HPDE6-E6E7 (cell line): ENCODE results near the gene KIF9.
"Not testable (repeated sequence)": the region's sequence is repeated elsewhere in the genome, so short reads cannot be mapped to it uniquely, and the experiment has no call there.

ENCODE experiments used
- DNase-seq: peaks from one replicate; pipeline ENCODE4 v3.0.0; 2011; ENCODE audit warnings: missing footprints; ENCODE audit errors: extremely low spot score

The KIF9 gene

GRCh38 chr3:47293822-47294221, 11.2 kb upstream of the KIF9 start:
- no peak for DNase-seq

DNA sequence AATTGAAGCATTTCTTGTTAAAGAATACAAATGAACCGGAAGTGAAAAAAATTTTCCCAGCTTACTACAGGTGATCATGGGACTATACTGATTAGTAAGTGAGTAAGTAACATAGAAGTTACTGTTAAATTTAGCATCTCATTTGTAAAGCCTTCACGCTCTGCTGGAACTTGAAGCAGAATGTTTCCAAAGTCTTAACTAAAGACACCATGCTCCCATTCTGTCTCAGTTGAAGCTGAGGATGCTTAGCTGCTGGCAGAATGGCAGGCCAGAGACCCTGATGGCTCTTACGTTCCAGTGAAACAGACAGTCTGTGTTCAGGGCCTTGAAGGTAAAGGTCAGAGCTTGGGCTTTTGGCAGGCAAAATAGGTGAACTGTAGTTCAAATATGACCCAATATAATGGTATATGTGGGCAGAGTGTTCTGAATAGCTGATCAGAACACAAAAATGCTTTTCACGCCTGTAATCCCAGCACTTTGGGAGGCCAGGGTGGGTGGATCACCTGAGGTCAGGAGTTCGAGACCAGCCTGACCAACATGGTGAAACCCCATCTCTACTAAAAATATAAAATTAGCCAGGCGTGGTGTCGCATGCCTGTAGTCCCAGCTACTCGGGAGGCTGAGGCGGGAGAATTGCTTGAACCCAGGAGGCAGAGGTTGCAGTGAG, 9.3 kb upstream of the KIF9 start:
- not testable (repeated sequence) for DNase-seq

- DNase-seq: no peak
Measured at GRCh38 chr3:47291158-47291753, 8.7 kb upstream of the KIF9 start.

DNA sequence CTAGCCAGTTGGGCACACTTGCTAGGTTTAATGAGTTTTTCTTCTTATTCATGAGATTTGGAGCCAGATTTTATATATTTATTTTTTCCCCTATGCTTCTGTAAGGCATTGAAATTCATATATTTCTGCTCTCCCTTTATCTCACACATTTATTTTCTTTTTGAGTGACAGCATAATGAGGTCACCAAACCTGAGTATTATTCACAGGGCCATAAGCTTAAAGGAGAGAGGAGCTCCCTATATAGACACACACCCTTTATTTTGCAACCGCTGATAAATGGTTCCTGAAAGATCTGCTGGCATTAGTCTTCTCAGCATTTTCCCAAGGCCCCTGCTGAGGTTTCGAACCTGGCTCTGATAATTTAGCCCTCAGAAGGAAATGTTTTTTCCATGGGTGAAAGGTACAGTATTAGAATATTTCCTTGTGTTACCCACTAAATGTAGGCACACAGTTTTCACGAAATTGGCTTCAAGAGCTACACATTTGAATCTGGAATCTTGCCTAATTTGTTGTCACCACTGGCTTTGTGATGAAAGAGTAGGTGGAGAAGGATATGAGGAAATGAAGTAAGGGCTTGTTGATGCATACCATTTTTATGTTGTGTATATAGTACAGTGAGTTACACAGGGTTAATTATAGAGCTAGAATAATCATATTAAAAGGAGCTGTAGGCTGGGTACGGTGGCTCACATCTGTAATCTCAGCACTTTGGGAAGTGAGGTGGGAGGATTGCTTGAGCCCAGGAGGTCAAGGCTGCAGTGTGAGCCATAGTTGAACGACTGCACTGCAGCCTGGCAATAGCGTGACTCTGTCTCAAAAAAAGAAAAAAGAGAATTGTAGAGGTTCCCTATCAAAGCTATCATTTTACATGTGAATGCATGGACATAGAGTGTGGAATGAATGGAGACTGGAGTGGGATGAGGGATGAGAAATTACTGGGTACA, 6.6 kb upstream of the KIF9 start:
- DNase-seq: no peak

DNA sequence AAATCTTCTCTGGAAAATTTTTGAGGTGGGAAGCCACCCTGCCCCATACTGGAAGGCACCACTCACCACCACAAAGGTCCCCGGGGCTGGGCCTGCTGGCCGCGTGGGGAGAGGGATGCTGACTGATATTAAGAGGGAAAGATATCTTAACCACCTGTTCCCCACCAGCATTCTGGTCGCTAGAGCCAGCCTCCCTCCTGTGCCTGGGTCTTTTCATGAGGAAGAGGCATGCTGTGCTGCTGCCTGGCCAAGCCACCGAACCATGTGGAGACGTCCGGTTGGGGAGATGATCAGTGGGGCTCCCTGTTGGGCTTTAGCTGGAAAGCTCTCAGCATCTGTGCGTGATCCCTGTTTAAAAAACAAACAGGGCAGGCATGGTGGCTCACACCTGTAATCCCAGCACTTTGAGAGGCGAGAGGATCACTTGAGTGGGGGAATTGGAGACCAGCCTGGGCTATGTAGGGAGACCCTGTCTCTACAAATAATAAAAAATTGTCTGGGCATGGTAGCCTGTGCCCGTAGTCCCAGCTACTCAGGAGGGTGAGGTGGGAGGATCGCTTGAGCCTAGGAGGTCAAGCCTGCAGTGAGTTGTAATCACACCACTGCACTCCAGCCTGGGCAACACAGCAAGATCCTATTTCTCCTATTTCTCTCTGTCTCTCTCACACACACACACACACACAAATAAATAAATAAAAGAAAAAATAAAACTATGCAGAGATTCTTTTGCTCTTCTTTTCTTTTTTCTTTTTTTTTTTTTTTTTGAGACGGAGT, 1.2 kb upstream of the KIF9 start:
- DNase-seq: no peak

GRCh38 chr3:47283193-47283537, 566 bp upstream of the KIF9 start:
- no peak for DNase-seq

- no peak for DNase-seq
Measured at GRCh38 chr3:47280519-47280918, 2.1 kb downstream of the KIF9 start.

GRCh38 chr3:47276558-47276957, 6.0 kb downstream of the KIF9 start:
- no peak for DNase-seq

- no peak for DNase-seq
Measured at GRCh38 chr3:47274652-47275051, 7.9 kb downstream of the KIF9 start.

GRCh38 chr3:47273564-47273963, 9.0 kb downstream of the KIF9 start:
- DNase-seq: no peak

- no peak for DNase-seq
Measured at GRCh38 chr3:47270526-47270925, 12.1 kb downstream of the KIF9 start.

DNA sequence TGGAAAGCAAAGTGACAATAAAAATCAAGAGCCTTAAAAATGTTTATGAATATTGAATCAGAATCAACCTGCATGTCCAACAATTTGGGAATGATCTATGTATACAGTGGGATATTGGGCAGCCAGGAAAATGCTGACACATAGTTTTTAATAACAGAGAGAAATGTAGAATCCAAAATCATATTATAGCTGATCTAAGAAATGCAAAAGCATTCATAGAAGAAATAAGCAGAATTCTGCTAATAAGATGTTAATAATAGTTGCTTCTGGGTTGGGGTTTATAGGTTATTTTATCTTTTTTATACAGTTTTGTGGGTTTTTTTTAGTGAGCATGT, 15.1 kb downstream of the KIF9 start:
- no peak for DNase-seq

- DNase-seq: no peak
Measured at GRCh38 chr3:47266709-47267489, 15.7 kb downstream of the KIF9 start.

DNA sequence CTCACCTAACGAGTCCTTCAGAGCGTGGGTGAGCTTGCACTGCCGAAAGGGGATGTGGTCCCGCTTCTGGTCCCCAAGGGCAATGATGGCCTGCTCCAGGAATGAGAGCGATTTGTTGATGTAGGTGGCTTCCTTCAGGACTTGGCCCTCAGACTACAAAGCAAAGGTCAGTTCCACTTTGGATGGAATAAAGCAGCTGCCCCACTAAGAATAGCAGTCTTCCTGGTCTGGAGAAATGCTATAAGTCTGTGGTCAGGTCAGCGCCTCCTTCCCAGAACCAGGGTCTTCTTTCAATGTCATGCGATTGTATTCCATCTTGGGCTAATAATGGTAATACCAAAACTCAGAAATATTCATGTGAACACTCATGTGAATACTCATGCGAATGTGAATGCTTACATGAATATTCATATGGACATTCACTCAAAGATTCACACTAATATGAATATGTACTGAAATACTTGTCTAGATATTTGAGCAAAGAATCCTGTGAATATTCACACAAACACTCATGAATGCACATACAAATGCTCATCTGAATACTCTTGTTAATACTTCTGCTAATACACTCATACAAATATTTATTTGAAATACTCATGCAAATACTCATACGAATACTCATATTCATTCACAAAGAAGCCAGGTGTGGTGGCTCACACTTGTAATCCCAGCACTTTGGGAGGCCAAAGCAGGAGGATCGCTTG, 16.7 kb downstream of the KIF9 start:
- no peak for DNase-seq

DNA sequence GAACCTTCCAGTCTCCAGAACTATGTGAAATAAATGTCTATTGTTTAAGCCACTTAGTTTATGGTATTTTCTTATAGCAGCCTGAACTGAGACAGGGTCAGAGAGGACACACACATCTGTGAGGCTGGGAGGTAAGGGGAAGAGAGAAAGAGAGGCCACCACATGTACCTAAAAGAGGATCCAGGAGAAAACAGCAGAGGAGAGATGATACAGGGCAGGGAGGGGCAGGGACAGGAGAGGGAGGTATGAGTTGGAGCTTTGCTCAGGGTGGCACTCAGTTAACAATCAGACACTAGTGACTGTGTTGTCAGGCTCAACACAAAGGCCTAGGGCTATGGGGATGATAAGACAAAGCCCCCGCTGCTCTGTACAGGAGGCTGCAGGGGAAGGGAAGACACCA, 17.6 kb downstream of the KIF9 start:
- no peak for DNase-seq

- DNase-seq: no peak
Measured at GRCh38 chr3:47261301-47261700, 21.3 kb downstream of the KIF9 start.

DNA sequence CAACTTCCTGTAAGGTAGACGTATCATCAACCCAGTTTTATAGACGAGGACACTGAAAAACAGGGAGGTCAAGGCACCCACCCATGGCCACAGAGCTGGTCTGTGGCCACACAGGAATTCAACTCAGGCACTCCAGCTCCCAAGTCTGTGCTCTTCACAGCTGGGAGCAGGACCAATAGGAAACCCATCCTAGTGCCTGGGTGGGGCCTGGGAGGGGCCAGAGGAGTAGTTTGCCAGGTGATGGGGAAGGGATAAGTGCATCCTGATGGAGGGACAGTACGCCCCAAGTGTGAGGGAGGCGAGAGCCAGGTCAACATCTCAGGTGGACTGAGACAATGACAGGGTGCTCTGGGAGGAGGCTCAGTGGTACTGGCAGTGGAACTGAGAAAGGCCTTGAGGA, 22.0 kb downstream of the KIF9 start:
- no peak for DNase-seq

DNA sequence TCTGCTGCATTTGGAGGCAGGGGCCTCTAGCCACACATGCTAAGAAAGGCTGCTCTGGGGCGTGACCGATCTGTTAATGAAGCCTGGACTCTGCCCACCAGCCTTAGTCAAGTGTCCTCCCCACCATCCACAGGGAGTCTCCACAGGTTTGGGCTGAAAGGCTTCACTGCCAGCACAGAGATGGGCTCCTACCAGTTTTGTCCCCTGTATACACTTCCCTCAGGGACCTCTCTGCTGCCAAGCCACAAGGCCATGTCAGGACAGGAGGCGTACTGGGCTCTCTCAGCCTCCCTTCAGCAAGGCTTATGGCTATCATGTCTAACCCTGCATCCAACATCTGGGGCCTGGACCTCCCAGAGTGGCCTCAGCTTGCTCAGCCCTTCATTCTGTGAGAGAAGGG, 23.5 kb downstream of the KIF9 start:
- no peak for DNase-seq

GRCh38 chr3:47256331-47256730, 26.3 kb downstream of the KIF9 start:
- DNase-seq: not testable (repeated sequence)

DNA sequence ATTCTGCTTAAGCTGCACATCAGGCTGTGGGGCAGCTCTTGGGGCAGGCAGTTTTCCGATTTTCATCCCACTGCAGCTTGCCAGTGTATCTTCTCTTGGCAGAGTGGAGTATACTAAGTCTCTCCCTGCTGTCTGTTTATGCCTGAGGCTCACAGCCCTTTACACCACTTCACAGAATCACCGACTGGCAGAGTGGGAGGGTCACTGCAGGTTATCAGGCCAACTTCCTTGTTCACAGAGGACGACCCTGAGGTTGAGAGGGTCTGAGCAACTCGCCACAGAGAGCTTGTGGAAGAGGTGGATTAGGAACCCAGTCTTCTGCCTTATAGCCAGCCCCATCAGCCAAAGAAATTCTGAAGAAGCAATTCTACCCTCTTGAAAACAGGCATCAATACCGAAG, 30.9 kb downstream of the KIF9 start:
- no peak for DNase-seq

DNA sequence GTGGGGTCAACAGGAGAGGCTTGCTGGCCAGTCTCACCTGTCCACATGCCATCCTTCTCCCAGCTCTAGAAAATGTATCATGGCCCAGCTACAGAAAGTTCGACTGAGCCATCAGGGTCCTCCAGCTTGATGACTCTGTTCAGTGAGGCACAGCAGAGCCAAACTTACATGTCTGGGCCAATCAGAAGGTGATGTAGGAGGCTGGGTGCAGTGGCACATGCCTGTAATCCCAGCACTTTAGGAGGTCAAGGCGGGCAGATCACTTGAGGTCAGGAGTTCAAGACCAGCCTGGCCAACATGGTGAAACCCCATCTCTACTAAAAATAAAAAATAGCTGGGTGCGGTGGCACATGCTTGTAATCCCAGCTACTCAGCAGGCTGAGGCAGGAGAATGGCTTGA, 31.5 kb downstream of the KIF9 start:
- DNase-seq: not testable (repeated sequence)
